Ishikawa (cell line): Measurements from ENCODE around the gene TM4SF18.

Experiments
- CEBPB ChIP-seq: IDR thresholded peaks from 2 replicates; pipeline ENCODE4 v1.6.1; 2012
- CREB1 ChIP-seq: IDR thresholded peaks from 2 replicates; pipeline ENCODE4 v1.6.1; 2012; ENCODE audit warnings: low read depth
- EGR1 ChIP-seq: IDR thresholded peaks from 2 replicates; pipeline ENCODE4 v1.6.1; 2012
- EP300 ChIP-seq: IDR thresholded peaks from 2 replicates; pipeline ENCODE4 v1.6.1; 2012; ENCODE audit warnings: borderline replicate concordance
- FOXM1 ChIP-seq: IDR thresholded peaks from 2 replicates; pipeline ENCODE4 v1.6.1; 2012; ENCODE audit warnings: low read depth, borderline replicate concordance
- MAX ChIP-seq: IDR thresholded peaks from 2 replicates; pipeline ENCODE4 v1.6.1; 2012
- NFIC ChIP-seq: IDR thresholded peaks from 2 replicates; pipeline ENCODE4 v1.6.1; 2012
- RAD21 ChIP-seq: IDR thresholded peaks from 2 replicates; pipeline ENCODE4 v1.6.1; 2012; ENCODE audit warnings: low read depth
- REST ChIP-seq: IDR thresholded peaks from 2 replicates; pipeline ENCODE4 v1.6.1; 2012; ENCODE audit warnings: low read depth, mild to moderate bottlenecking
- TAF1 ChIP-seq: IDR thresholded peaks from 2 replicates; pipeline ENCODE4 v1.6.1; 2012; ENCODE audit warnings: low read depth, mild to moderate bottlenecking
- TCF12 ChIP-seq: IDR thresholded peaks from 2 replicates; pipeline ENCODE4 v1.6.1; 2012; ENCODE audit warnings: low read depth
- TEAD4 ChIP-seq: IDR thresholded peaks from 2 replicates; pipeline ENCODE4 v1.6.1; 2012
- USF1 ChIP-seq: IDR thresholded peaks from 2 replicates; pipeline ENCODE4 v1.6.1; 2012
- YY1 ChIP-seq: IDR thresholded peaks from 2 replicates; pipeline ENCODE4 v1.6.1; 2012; ENCODE audit warnings: low read depth
- ZBTB7A ChIP-seq: IDR thresholded peaks from 2 replicates; pipeline ENCODE4 v1.6.1; 2012; ENCODE audit warnings: low read depth

The TM4SF18 gene

GRCh38 chr3:149284034-149284433 is 49.4 kb downstream of the TM4SF18 start:
- TF ChIP-seq REST (no peak), TAF1 (no peak), ZBTB7A (no peak), TCF12 (no peak)

- TF ChIP-seq USF1 (no peak), TAF1 (no peak), EP300 (no peak), REST (no peak), MAX (no peak), FOXM1 (no peak), CEBPB (no peak), TCF12 (no peak), CREB1 (no peak), EGR1 (no peak), YY1 (no peak), TEAD4 (no peak), NFIC (no peak), RAD21 (no peak), ZBTB7A (no peak)
Measured at GRCh38 chr3:149283401-149283800, 50.0 kb downstream of the TM4SF18 start.

GRCh38 chr3:149282836-149283235 is 50.6 kb downstream of the TM4SF18 start:
- no peak for TF ChIP-seq NFIC

- TF ChIP-seq ZBTB7A: no peak
- TF ChIP-seq YY1: no peak
Measured at GRCh38 chr3:149282322-149282721, 51.1 kb downstream of the TM4SF18 start.

GRCh38 chr3:149280671-149281349 is 52.6 kb downstream of the TM4SF18 start:
- TF ChIP-seq REST (no peak), MAX (no peak), FOXM1 (no peak), CREB1 (no peak), NFIC (no peak), YY1 (no peak), USF1 (no peak), CEBPB (no peak), EGR1 (no peak), EP300 (no peak), TEAD4 (no peak), TAF1 (no peak), RAD21 (no peak), TCF12 (no peak), ZBTB7A (no peak)
